ENCODE data around the gene ANKRD24. TPM values are rescaled to one million over a fixed set of nuclear protein-coding genes. Genes with fewer than 3 reads are reported as not detected.

Gene ANKRD24
- total and polyA plus RNA-seq, 2 of the 13 experiments (the other 11 are each of a cell fraction or from before 2014, with no cell fraction given), result 0.13 to 0.24 TPM

DNA sequence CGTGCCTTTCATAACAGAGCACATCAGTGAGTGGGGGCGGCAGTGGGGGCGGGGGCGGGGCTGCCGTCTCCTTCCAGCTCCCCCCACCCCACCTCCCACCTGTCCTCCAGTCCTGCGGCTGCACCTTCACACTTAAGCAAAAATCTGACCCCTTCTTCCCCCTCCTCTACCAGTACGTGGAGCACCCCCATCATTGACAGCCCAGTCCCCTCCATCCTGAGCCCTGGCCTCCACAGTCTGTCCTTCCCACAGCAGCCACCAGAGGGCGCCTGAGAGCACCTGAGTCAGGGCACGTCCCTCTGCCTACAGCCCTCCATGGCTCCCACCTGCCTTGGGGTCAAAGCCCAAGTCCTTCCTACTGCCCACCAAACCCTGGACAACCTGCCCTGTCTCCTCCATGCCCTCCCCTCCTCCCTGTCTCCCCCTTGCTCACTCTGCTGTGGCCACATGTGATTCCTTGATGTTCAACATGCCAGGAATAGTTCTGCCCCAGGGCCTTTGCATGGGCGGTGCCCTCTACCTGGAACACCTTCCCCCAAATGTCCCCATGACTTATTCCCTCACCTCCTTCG, 50.9 kb downstream of the ANKRD24 start (continued):
- TF ChIP-seq, protein P1, sequence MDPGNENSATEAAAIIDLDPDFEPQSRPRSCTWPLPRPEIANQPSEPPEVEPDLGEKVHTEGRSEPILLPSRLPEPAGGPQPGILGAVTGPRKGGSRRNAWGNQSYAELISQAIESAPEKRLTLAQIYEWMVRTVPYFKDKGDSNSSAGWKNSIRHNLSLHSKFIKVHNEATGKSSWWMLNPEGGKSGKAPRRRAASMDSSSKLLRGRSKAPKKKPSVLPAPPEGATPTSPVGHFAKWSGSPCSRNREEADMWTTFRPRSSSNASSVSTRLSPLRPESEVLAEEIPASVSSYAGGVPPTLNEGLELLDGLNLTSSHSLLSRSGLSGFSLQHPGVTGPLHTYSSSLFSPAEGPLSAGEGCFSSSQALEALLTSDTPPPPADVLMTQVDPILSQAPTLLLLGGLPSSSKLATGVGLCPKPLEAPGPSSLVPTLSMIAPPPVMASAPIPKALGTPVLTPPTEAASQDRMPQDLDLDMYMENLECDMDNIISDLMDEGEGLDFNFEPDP (CRISPR knock-in tag; conservative IDR thresholded peaks at IDR 0.05), result no peak
- TF ChIP-seq, protein P2, sequence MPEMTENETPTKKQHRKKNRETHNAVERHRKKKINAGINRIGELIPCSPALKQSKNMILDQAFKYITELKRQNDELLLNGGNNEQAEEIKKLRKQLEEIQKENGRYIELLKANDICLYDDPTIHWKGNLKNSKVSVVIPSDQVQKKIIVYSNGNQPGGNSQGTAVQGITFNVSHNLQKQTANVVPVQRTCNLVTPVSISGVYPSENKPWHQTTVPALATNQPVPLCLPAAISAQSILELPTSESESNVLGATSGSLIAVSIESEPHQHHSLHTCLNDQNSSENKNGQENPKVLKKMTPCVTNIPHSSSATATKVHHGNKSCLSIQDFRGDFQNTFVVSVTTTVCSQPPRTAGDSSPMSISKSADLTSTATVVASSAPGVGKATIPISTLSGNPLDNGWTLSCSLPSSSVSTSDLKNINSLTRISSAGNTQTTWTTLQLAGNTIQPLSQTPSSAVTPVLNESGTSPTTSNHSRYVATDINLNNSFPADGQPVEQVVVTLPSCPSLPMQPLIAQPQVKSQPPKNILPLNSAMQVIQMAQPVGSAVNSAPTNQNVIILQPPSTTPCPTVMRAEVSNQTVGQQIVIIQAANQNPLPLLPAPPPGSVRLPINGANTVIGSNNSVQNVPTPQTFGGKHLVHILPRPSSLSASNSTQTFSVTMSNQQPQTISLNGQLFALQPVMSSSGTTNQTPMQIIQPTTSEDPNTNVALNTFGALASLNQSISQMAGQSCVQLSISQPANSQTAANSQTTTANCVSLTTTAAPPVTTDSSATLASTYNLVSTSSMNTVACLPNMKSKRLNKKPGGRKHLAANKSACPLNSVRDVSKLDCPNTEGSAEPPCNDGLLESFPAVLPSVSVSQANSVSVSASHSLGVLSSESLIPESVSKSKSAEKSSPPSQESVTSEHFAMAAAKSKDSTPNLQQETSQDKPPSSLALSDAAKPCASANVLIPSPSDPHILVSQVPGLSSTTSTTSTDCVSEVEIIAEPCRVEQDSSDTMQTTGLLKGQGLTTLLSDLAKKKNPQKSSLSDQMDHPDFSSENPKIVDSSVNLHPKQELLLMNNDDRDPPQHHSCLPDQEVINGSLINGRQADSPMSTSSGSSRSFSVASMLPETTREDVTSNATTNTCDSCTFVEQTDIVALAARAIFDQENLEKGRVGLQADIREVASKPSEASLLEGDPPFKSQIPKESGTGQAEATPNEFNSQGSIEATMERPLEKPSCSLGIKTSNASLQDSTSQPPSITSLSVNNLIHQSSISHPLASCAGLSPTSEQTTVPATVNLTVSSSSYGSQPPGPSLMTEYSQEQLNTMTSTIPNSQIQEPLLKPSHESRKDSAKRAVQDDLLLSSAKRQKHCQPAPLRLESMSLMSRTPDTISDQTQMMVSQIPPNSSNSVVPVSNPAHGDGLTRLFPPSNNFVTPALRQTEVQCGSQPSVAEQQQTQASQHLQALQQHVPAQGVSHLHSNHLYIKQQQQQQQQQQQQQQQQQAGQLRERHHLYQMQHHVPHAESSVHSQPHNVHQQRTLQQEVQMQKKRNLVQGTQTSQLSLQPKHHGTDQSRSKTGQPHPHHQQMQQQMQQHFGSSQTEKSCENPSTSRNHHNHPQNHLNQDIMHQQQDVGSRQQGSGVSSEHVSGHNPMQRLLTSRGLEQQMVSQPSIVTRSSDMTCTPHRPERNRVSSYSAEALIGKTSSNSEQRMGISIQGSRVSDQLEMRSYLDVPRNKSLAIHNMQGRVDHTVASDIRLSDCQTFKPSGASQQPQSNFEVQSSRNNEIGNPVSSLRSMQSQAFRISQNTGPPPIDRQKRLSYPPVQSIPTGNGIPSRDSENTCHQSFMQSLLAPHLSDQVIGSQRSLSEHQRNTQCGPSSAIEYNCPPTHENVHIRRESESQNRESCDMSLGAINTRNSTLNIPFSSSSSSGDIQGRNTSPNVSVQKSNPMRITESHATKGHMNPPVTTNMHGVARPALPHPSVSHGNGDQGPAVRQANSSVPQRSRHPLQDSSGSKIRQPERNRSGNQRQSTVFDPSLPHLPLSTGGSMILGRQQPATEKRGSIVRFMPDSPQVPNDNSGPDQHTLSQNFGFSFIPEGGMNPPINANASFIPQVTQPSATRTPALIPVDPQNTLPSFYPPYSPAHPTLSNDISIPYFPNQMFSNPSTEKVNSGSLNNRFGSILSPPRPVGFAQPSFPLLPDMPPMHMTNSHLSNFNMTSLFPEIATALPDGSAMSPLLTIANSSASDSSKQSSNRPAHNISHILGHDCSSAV (CRISPR knock-in tag; IDR thresholded peaks at IDR 0.05; ENCODE audit: borderline replicate concordance), result no peak
- TF ChIP-seq, protein P3, sequence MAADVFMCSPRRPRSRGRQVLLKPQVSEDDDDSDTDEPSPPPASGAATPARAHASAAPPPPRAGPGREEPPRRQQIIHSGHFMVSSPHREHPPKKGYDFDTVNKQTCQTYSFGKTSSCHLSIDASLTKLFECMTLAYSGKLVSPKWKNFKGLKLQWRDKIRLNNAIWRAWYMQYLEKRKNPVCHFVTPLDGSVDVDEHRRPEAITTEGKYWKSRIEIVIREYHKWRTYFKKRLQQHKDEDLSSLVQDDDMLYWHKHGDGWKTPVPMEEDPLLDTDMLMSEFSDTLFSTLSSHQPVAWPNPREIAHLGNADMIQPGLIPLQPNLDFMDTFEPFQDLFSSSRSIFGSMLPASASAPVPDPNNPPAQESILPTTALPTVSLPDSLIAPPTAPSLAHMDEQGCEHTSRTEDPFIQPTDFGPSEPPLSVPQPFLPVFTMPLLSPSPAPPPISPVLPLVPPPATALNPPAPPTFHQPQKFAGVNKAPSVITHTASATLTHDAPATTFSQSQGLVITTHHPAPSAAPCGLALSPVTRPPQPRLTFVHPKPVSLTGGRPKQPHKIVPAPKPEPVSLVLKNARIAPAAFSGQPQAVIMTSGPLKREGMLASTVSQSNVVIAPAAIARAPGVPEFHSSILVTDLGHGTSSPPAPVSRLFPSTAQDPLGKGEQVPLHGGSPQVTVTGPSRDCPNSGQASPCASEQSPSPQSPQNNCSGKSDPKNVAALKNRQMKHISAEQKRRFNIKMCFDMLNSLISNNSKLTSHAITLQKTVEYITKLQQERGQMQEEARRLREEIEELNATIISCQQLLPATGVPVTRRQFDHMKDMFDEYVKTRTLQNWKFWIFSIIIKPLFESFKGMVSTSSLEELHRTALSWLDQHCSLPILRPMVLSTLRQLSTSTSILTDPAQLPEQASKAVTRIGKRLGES (CRISPR knock-in tag; IDR thresholded peaks at IDR 0.05; ENCODE audit: borderline replicate concordance), result no peak
- TF ChIP-seq RXRB (CRISPR knock-in tag; IDR thresholded peaks at IDR 0.05; ENCODE audit: borderline replicate concordance) (peak; percentile 50; the same call in 1 of the 2 replicates), ZNF550 (CRISPR knock-in tag; IDR thresholded peaks at IDR 0.05; ENCODE audit: borderline replicate concordance) (no peak), HOXA9 (CRISPR knock-in tag; IDR thresholded peaks at IDR 0.05; ENCODE audit: borderline replicate concordance) (no peak), CHD2 (IDR thresholded peaks at IDR 0.05; ENCODE audit: low read depth, low read length) (no peak), NFIB (CRISPR knock-in tag; IDR thresholded peaks at IDR 0.05; ENCODE audit: borderline replicate concordance) (no peak), ZNF260 (CRISPR knock-in tag; IDR thresholded peaks at IDR 0.05; ENCODE audit: borderline replicate concordance, low read depth) (no peak), ZNF430 (CRISPR knock-in tag; IDR thresholded peaks at IDR 0.05) (no peak), ERF (CRISPR knock-in tag; IDR thresholded peaks at IDR 0.05) (no peak), NFYB (CRISPR knock-in tag; IDR thresholded peaks at IDR 0.05) (no peak), ZNF83 (CRISPR knock-in tag; IDR thresholded peaks at IDR 0.05; ENCODE audit: borderline replicate concordance) (0 out of 2 replicates have a peak, but pooled peaks have one; percentile 64), ZNF614 (CRISPR knock-in tag; IDR thresholded peaks at IDR 0.05; ENCODE audit: borderline replicate concordance) (peak; percentile 16; the same call in 1 of the 2 replicates), AHR (CRISPR knock-in tag; IDR thresholded peaks at IDR 0.05) (peak; percentile 47; the same call in 1 of the 2 replicates), HOXA5 (CRISPR knock-in tag; IDR thresholded peaks at IDR 0.05) (no peak), ZNF790 (CRISPR knock-in tag; IDR thresholded peaks at IDR 0.05; ENCODE audit: borderline replicate concordance) (no peak)
